Epithelial cell of proximal tubule (primary cell): Measurements from ENCODE around the gene PRKX. TPM values are rescaled to one million over a fixed set of nuclear protein-coding genes. Genes with fewer than 3 reads are reported as not detected.
"Not testable (repeated sequence)": the region's sequence is repeated elsewhere in the genome, so short reads cannot be mapped to it uniquely, and the experiment has no call there.

Source experiments
- DNase-seq: peaks from one replicate; pipeline ENCODE4 v3.0.0-alpha.2; 2011; ENCODE audit warnings: low read depth
- H3K4me3 ChIP-seq: 2 replicates; pipeline ENCODE4 v1.5.1; 2011; ENCODE audit warnings: low read depth, mild to moderate bottlenecking, low read length
- total RNA-seq: library from RNA; depleted of rRNA; stranded (reverse); fragments of >200 nt; gene quantifications from 2 replicates; pipeline ENCODE4 v1.2.3, GENCODE V29; 2015
- TF ChIP-seq, protein P1 (sequence below): conservative IDR thresholded peaks from 2 replicates; pipeline ENCODE4 v1.5.1; 2012; ENCODE audit warnings: low read depth, mild to moderate bottlenecking, low read length

Gene PRKX
- total RNA-seq, 1 donor from 2014 or later, result 21.5 TPM

GRCh38 chrX:3653111-3653510 is 60.3 kb downstream of the PRKX start:
- no peak overlapping the region for H3K4me3 ChIP-seq
- TF ChIP-seq, protein P1, sequence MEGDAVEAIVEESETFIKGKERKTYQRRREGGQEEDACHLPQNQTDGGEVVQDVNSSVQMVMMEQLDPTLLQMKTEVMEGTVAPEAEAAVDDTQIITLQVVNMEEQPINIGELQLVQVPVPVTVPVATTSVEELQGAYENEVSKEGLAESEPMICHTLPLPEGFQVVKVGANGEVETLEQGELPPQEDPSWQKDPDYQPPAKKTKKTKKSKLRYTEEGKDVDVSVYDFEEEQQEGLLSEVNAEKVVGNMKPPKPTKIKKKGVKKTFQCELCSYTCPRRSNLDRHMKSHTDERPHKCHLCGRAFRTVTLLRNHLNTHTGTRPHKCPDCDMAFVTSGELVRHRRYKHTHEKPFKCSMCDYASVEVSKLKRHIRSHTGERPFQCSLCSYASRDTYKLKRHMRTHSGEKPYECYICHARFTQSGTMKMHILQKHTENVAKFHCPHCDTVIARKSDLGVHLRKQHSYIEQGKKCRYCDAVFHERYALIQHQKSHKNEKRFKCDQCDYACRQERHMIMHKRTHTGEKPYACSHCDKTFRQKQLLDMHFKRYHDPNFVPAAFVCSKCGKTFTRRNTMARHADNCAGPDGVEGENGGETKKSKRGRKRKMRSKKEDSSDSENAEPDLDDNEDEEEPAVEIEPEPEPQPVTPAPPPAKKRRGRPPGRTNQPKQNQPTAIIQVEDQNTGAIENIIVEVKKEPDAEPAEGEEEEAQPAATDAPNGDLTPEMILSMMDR, result no peak
- no peak for DNase-seq

DNA sequence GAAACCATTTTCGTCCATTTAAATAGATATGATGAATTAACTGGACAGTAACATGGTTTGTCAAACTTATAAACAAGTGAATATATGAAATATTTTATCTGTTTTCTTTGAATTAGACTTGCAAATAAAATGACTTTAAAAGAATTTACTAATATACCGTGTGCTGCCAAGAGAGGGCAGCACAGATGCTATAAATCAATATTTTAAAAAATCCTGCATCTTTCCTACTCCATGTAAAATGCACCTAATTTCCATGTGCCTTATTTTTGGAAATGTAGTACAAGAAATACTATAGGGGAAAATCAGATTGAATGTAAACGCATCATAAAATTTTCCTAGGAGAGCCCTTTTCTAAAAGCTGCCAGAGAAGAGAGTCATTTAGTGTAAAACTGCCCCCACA is 62.2 kb downstream of the PRKX start:
- no peak overlapping the region for H3K4me3 ChIP-seq
- no peak for DNase-seq
- TF ChIP-seq, protein P1, result peak; percentile 46

GRCh38 chrX:3648084-3648483 is 65.4 kb downstream of the PRKX start:
- DNase-seq, result no peak
- TF ChIP-seq, protein P1, result no peak
- H3K4me3 ChIP-seq, result no peak overlapping the region

DNA sequence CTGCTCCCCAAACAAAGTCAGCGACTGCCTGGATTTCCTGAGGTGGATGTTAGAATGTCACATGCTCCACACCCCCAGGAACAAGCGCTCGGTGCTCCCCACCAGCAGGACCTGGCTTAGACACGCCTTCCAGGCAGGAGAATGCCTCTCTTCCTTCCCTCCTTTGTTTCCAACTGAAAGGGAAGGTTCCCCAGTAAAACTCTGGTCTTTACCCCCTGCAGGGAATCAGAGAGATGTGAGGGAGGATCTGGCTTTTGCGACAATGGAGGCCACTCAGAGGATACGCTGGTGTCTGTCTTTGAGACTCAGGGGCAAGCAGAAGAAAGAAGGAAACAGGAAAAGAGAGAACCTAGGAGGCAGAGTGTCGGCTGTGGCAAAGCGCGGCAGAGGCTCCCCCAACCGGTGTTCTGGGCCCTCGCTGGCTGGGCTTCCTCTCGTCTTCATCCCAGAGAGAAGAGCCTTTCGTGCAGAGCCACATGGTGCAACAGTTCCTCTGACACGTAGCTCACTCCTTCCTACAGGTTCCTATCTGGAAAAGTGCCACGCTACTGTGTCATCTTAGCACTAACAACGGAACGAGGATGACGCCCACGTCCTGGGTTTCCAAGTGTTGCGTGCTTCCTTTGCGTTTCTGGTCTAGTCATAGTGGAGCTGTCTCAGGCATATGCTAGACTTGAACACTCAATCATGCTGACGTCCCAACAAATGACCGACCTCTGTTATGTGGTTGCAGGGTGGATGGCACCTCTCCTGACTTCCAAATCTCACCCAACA is 73.4 kb downstream of the PRKX start:
- not testable (repeated sequence) for DNase-seq, H3K4me3 ChIP-seq

- DNase-seq, result no peak
- TF ChIP-seq, protein P1, result no peak
- H3K4me3 ChIP-seq, result no peak overlapping the region
Measured at GRCh38 chrX:3639236-3639635, 74.2 kb downstream of the PRKX start.

- no peak overlapping the region for H3K4me3 ChIP-seq
- no peak for DNase-seq
- TF ChIP-seq, protein P1, result peak; percentile 65
Measured at GRCh38 chrX:3638280-3638873, 75.1 kb downstream of the PRKX start.

GRCh38 chrX:3636803-3637202 is 76.6 kb downstream of the PRKX start:
- H3K4me3 ChIP-seq, result no peak overlapping the region
- TF ChIP-seq, protein P1, result no peak
- no peak for DNase-seq
